PC-3 (cell line): ENCODE data around the gene PI4KA.

Source experiments
- CTCF ChIP-seq: fragments of 300-600 bp; sonication (generic); conservative IDR thresholded peaks from 2 replicates; pipeline ENCODE4 v1.5.1; 2017; ENCODE audit warnings: antibody characterized with exemption, low read depth, mild to moderate bottlenecking, low read length
- EZH2 ChIP-seq: fragments of 300-600 bp; sonication (generic); IDR thresholded peaks from one replicate; pipeline ENCODE4 v1.6.1; 2017; ENCODE audit warnings: antibody characterized with exemption, mild to moderate bottlenecking, low read length; ENCODE audit not compliant: unreplicated experiment
- EZH2phosphoT487 ChIP-seq: fragments of 300-600 bp; sonication (generic); IDR thresholded peaks from 2 replicates; pipeline ENCODE4 v1.6.1; 2018; ENCODE audit warnings: mild to moderate bottlenecking, antibody characterized with exemption, low read length, borderline replicate concordance

- no peak for TF ChIP-seq EZH2
- TF ChIP-seq CTCF: no peak
- TF ChIP-seq EZH2phosphoT487: no peak
Measured at GRCh38 chr22:20750461-20751184, 108.0 kb downstream of the PI4KA start.
